ENCODE measurements around the gene FGFR2. TPM values are rescaled to one million over a fixed set of nuclear protein-coding genes. Genes with fewer than 3 reads are reported as not detected.

Gene FGFR2
- total and polyA plus RNA-seq, 9 of the 15 experiments (the other 6 are each of a cell fraction or from before 2014, with no cell fraction given), result 0.20 TPM; not detected in 8

- H3K9me3 ChIP-seq (replicated peaks; ENCODE audit: control insufficient read depth, insufficient read depth, low read depth, low read length), result no peaks in the 10 kb centered on the region
- ChIA-PET POLR2A (no interaction called here), CTCF (ENCODE audit: low intra/inter-chr PET ratio) (no interaction called here)
- no peaks in the 10 kb centered on the region for H3K9me1 ChIP-seq (ENCODE audit: control insufficient read depth, insufficient read depth, low read length)
- H2AFZ ChIP-seq (ENCODE audit: low read depth, low read length), result no peak overlapping the region
- intact Hi-C loops (cut with micrococcal nuclease) (no loop called here), in situ Hi-C loops (cut with MboI) (no loop called here)
- H3K4me3 ChIP-seq, result no peak overlapping the region
- no peak for DNase-seq (ENCODE audit: extremely low read depth in 1 of 4, low spot score in 3 of 4)
- no peaks in the 10 kb centered on the region for H3K36me3 ChIP-seq (ENCODE audit: control insufficient read depth, insufficient read depth, low read length)
- no peaks in the 10 kb centered on the region; a peak in 1 of 5 replicates for H3K27me3 ChIP-seq (ENCODE audit: control insufficient read depth in 2 of 2, insufficient read depth in 2 of 2, low read length in 2 of 2)
- H3K4me1 ChIP-seq (replicated peaks in 1 of 2; ENCODE audit: control insufficient read depth in 2 of 2, insufficient read depth in 2 of 2, low read length in 2 of 2), result no peaks in the 10 kb centered on the region
- H3K9ac ChIP-seq (ENCODE audit: insufficient read depth in 1 of 2, low read depth in 2 of 2, low read length in 2 of 2), result no peak overlapping the region
- no TSS peak for BruUV-seq (replicated peaks)
- no peak for FAIRE-seq
- no peaks in the 10 kb centered on the region for H4K20me1 ChIP-seq (replicated peaks; ENCODE audit: control insufficient read depth, insufficient read depth, low read length)
- no peak overlapping the region for H3K4me2 ChIP-seq (ENCODE audit: insufficient read depth, low read length)
- H3K79me2 ChIP-seq (ENCODE audit: control insufficient read depth, insufficient read depth, low read length), result no peaks in the 10 kb centered on the region
- 0% methylated on average over 4 of the region's 4 CpGs for WGBS (ENCODE audit: insufficient coverage, low coverage, missing lambda C conversion rate)
- no peak for ATAC-seq
- no peak overlapping the region for H3K27ac ChIP-seq (ENCODE audit: extremely low read depth, low read depth, low read length)
- TF ChIP-seq DACH1 (IDR thresholded peaks at IDR 0.05; ENCODE audit: partially characterized antibody) (no peak), POLR2G (IDR thresholded peaks at IDR 0.05; ENCODE audit: low read depth, low read length) (no peak), PHF21A (IDR thresholded peaks at IDR 0.05; ENCODE audit: borderline replicate concordance, low read depth) (no peak), ZNF408 (CRISPR knock-in tag; IDR thresholded peaks at IDR 0.05; ENCODE audit: low read depth) (no peak), RAD21 (CRISPR knock-in tag; conservative IDR thresholded peaks at IDR 0.05 in 1 of 2, IDR thresholded peaks at IDR 0.05 in 1 of 2) (no peak), TSC22D4 (tag; IDR thresholded peaks at IDR 0.05) (no peak), ETS1 (conservative IDR thresholded peaks at IDR 0.05; ENCODE audit: control insufficient read depth, low read depth, low read length) (no peak), SNAPC5 (CRISPR knock-in tag; IDR thresholded peaks at IDR 0.05) (no peak), RBM25 (IDR thresholded peaks at IDR 0.05; ENCODE audit: low read depth, low read length, severe bottlenecking) (no peak), E2F8 (IDR thresholded peaks at IDR 0.05; ENCODE audit: low read depth, partially characterized antibody) (no peak), DNMT1 (IDR thresholded peaks at IDR 0.05) (no peak), DPF2 (IDR thresholded peaks at IDR 0.05) (no peak)
- TF ChIP-seq, protein P1, sequence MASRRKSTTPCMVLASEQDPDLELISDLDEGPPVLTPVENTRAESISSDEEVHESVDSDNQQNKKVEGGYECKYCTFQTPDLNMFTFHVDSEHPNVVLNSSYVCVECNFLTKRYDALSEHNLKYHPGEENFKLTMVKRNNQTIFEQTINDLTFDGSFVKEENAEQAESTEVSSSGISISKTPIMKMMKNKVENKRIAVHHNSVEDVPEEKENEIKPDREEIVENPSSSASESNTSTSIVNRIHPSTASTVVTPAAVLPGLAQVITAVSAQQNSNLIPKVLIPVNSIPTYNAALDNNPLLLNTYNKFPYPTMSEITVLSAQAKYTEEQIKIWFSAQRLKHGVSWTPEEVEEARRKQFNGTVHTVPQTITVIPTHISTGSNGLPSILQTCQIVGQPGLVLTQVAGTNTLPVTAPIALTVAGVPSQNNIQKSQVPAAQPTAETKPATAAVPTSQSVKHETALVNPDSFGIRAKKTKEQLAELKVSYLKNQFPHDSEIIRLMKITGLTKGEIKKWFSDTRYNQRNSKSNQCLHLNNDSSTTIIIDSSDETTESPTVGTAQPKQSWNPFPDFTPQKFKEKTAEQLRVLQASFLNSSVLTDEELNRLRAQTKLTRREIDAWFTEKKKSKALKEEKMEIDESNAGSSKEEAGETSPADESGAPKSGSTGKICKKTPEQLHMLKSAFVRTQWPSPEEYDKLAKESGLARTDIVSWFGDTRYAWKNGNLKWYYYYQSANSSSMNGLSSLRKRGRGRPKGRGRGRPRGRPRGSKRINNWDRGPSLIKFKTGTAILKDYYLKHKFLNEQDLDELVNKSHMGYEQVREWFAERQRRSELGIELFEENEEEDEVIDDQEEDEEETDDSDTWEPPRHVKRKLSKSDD (conservative IDR thresholded peaks at IDR 0.05; ENCODE audit: low read length), result no peak
- TF ChIP-seq, protein P2, sequence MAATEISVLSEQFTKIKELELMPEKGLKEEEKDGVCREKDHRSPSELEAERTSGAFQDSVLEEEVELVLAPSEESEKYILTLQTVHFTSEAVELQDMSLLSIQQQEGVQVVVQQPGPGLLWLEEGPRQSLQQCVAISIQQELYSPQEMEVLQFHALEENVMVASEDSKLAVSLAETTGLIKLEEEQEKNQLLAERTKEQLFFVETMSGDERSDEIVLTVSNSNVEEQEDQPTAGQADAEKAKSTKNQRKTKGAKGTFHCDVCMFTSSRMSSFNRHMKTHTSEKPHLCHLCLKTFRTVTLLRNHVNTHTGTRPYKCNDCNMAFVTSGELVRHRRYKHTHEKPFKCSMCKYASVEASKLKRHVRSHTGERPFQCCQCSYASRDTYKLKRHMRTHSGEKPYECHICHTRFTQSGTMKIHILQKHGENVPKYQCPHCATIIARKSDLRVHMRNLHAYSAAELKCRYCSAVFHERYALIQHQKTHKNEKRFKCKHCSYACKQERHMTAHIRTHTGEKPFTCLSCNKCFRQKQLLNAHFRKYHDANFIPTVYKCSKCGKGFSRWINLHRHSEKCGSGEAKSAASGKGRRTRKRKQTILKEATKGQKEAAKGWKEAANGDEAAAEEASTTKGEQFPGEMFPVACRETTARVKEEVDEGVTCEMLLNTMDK (IDR thresholded peaks at IDR 0.05; ENCODE audit: borderline replicate concordance, insufficient read depth, low read depth, low read length, poor library complexity, severe bottlenecking), result no peak
Observed at GRCh38 chr10:121552746-121553145, 45.5 kb downstream of the FGFR2 start.
